ENCODE results near the gene C10orf95.

DNA sequence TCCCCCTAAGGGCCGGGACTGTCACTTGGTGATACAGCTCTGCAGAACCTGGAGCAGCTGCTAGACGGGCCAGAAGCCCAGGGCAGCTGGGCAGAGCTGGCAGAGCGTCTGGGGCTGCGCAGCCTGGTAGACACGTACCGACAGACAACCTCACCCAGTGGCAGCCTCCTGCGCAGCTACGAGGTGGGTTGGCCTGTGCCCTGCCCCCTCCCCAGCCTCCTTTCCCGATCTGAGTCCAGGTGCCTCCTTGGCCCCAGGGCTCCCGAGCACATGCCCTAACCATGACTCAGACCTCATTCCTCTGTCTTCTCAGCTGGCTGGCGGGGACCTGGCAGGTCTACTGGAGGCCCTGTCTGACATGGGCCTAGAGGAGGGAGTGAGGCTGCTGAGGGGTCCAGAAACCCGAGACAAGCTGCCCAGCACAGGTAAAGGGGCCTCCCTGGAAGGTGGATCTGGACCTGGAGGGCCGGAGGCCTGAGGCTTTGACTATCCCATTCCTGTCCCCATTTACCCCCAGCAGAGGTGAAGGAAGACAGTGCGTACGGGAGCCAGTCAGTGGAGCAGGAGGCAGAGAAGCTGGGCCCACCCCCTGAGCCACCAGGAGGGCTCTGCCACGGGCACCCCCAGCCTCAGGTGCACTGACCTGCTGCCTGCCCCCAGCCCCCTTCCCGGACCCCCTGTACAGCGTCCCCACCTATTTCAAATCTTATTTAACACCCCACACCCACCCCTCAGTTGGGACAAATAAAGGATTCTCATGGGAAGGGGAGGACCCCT is 49.4 kb downstream of the C10orf95 start:
- TF ChIP-seq, protein P1, sequence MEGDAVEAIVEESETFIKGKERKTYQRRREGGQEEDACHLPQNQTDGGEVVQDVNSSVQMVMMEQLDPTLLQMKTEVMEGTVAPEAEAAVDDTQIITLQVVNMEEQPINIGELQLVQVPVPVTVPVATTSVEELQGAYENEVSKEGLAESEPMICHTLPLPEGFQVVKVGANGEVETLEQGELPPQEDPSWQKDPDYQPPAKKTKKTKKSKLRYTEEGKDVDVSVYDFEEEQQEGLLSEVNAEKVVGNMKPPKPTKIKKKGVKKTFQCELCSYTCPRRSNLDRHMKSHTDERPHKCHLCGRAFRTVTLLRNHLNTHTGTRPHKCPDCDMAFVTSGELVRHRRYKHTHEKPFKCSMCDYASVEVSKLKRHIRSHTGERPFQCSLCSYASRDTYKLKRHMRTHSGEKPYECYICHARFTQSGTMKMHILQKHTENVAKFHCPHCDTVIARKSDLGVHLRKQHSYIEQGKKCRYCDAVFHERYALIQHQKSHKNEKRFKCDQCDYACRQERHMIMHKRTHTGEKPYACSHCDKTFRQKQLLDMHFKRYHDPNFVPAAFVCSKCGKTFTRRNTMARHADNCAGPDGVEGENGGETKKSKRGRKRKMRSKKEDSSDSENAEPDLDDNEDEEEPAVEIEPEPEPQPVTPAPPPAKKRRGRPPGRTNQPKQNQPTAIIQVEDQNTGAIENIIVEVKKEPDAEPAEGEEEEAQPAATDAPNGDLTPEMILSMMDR (IDR thresholded peaks at IDR 0.05): no peak
- no peak for TF ChIP-seq POLR2AphosphoS5 (IDR thresholded peaks at IDR 0.05)
